ENCODE measurements around the gene RIC8A.

DNA sequence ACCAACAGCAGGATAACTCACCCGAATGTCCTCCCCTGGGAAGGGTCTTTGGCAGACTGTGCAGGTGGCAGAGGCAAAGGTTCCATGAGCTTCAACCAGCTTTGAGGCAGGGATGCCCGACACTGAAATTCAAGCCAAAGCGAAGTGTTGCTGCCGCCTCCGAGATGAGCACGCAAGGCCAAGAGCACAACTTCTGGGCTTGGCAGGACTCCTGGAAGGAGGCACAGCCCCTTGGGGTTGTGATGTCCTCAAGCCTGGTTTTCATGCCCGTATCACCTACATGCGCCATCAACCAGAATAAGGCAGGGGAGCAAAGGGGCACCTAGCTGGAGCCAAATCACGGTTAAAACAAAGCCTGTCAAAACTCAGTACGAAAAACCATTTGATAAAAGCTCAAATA is 22.9 kb downstream of the RIC8A start:
- TF ChIP-seq CTCF (IDR thresholded peaks at IDR 0.05; ENCODE audit: low read depth, low read length): no peak
- TF ChIP-seq EZH2phosphoT487 (IDR thresholded peaks at IDR 0.05; ENCODE audit: low read depth): no peak
